ENCODE data around the gene NOB1.

DNA sequence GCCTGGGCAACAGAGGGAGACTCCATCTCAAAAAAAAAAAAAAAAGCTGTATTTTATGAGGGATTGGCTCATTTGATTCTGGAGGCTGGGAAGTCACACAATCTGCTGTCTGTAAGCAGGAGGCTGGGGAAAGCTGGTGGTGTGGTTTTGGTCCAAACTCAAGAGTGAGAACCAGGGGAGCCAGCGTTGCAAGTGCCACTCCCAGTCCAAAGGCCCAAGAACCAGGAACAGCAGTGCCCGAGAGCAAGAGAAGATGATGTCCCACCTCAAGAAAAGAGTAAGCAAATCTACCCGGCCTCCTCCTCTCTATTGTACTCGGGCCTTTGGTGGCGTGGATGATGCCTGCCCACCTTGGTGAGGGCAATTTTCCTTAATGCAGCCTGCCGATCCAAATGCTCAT lies 22.6 kb downstream of the NOB1 start:
- TF ChIP-seq EP300 (IDR thresholded peaks at IDR 0.05) (no peak), POLR2AphosphoS5 (IDR thresholded peaks at IDR 0.05) (no peak)

Data from sigmoid colon (tissue), 4 donors.